HepG2 (cell line): Measurements from ENCODE around the gene PYGO2. TPM values are rescaled to one million over a fixed set of nuclear protein-coding genes. Genes with fewer than 3 reads are reported as not detected.

Experiments
- CCAR2 ChIP-seq: fragments of 200-400 bp; formaldehyde crosslinking; optimal IDR thresholded peaks from 2 replicates; pipeline ENCODE3; 2018; ENCODE audit warnings: low read depth, mild to moderate bottlenecking, low read length, moderate library complexity
- DNMT3B ChIP-seq: conservative IDR thresholded peaks from 2 replicates; pipeline ENCODE4 v1.6.1; 2016; ENCODE audit warnings: missing biosample characterization, control low read depth
- DR1 ChIP-seq: sonication (generic); formaldehyde crosslinking; IDR thresholded peaks from 2 replicates; pipeline ENCODE4 v1.8.0; 2021; ENCODE audit warnings: mild to moderate bottlenecking, missing genetic modification reagents, inconsistent platforms
- GATA4 ChIP-seq: sonication (generic); IDR thresholded peaks from 2 replicates; pipeline ENCODE4 v1.6.1; 2016; ENCODE audit warnings: antibody characterized with exemption, low read depth, borderline replicate concordance
- HMG20B ChIP-seq: conservative IDR thresholded peaks from 2 replicates; pipeline ENCODE4 v1.6.1; 2016; ENCODE audit warnings: missing genetic modification reagents, missing compliant biosample characterization
- HNF4A ChIP-seq: sonication (generic); formaldehyde crosslinking; IDR thresholded peaks from 2 replicates; pipeline ENCODE4 v1.4.0; 2020; ENCODE audit warnings: missing genetic modification reagents
- MIER2 ChIP-seq: IDR thresholded peaks from 2 replicates; pipeline ENCODE4 v1.6.1; 2016; ENCODE audit warnings: missing biosample characterization, missing genetic modification reagents
- NFYC ChIP-seq: IDR thresholded peaks from 2 replicates; pipeline ENCODE4 v1.6.1; 2016; ENCODE audit warnings: missing genetic modification reagents, missing compliant biosample characterization
- ZBTB7A ChIP-seq: sonication (generic); formaldehyde crosslinking; IDR thresholded peaks from 2 replicates; pipeline ENCODE4 v1.8.0; 2022; ENCODE audit warnings: mild to moderate bottlenecking, missing genetic modification reagents
- ZNF431 ChIP-seq: sonication (generic); formaldehyde crosslinking; IDR thresholded peaks from 2 replicates; pipeline ENCODE4 v1.9.0; 2022; ENCODE audit warnings: missing genetic modification reagents, low read depth, mild to moderate bottlenecking, borderline replicate concordance
- ZNF75D ChIP-seq: sonication (generic); formaldehyde crosslinking; IDR thresholded peaks from 2 replicates; pipeline ENCODE4 v1.8.1; 2023; ENCODE audit warnings: missing genetic modification reagents, mild to moderate bottlenecking, borderline replicate concordance
- ZNF761 ChIP-seq: sonication (generic); formaldehyde crosslinking; conservative IDR thresholded peaks from 2 replicates; pipeline ENCODE4 v1.4.0; 2020; ENCODE audit warnings: mild to moderate bottlenecking, missing genetic modification reagents
- polyA plus RNA-seq, 8 experiments: library from polyadenylated mRNA; depleted of rRNA in 3 of 8; stranded (reverse) in 7 of 8; unstranded in 1 of 8; fragments of >200 nt; fragmentation: Illumina TruSeq in 4 of 8; extraction: Trizol in 4 of 8; gene quantifications; 2 replicates each; pipeline versions ENCODE4 v1.2.1 to v1.2.3, GENCODE V29; 2011 to 2016; ENCODE audit warnings: low read depth in 4 of 8, missing spikeins in 1 of 8, mixed read lengths in 1 of 8; ENCODE audit not compliant: insufficient read depth in 1 of 8
- total RNA-seq, 5 experiments: library from RNA; depleted of rRNA; stranded (reverse); fragments of >200 nt; fragmentation: Illumina TruSeq; extraction: Trizol; gene quantifications; 2 replicates each; pipeline ENCODE4 v1.2.3, GENCODE V29; 2016; ENCODE audit warnings: low read depth in 1 of 5
- TF ChIP-seq, protein P1 (sequence below): sonication (generic); formaldehyde crosslinking; IDR thresholded peaks from 2 replicates; pipeline ENCODE4 v1.5.1; 2020; ENCODE audit warnings: missing genetic modification reagents, mild to moderate bottlenecking, borderline replicate concordance
- TF ChIP-seq, protein P2 (sequence below): sonication (generic); formaldehyde crosslinking; IDR thresholded peaks from 2 replicates; pipeline ENCODE4 v1.8.1; 2023; ENCODE audit warnings: mild to moderate bottlenecking, missing genetic modification reagents
- TF ChIP-seq, protein P3 (sequence below): sonication (generic); formaldehyde crosslinking; IDR thresholded peaks from 2 replicates; pipeline ENCODE4 v1.4.0; 2020; ENCODE audit warnings: missing genetic modification reagents
- TF ChIP-seq, protein P4 (sequence below): sonication (generic); formaldehyde crosslinking; IDR thresholded peaks from 2 replicates; pipeline ENCODE4 v1.5.0; 2020; ENCODE audit warnings: mild to moderate bottlenecking, missing genetic modification reagents, borderline replicate concordance
- TF ChIP-seq, protein P5 (sequence below): sonication (generic); formaldehyde crosslinking; IDR thresholded peaks from 2 replicates; pipeline ENCODE4 v1.5.0; 2020; ENCODE audit warnings: mild to moderate bottlenecking, missing genetic modification reagents, borderline replicate concordance

The PYGO2 gene
- total and polyA plus RNA-seq, 2 of the 13 experiments (the other 11 are each of a cell fraction or from before 2014, with no cell fraction given): 20.3 to 21.8 TPM

DNA sequence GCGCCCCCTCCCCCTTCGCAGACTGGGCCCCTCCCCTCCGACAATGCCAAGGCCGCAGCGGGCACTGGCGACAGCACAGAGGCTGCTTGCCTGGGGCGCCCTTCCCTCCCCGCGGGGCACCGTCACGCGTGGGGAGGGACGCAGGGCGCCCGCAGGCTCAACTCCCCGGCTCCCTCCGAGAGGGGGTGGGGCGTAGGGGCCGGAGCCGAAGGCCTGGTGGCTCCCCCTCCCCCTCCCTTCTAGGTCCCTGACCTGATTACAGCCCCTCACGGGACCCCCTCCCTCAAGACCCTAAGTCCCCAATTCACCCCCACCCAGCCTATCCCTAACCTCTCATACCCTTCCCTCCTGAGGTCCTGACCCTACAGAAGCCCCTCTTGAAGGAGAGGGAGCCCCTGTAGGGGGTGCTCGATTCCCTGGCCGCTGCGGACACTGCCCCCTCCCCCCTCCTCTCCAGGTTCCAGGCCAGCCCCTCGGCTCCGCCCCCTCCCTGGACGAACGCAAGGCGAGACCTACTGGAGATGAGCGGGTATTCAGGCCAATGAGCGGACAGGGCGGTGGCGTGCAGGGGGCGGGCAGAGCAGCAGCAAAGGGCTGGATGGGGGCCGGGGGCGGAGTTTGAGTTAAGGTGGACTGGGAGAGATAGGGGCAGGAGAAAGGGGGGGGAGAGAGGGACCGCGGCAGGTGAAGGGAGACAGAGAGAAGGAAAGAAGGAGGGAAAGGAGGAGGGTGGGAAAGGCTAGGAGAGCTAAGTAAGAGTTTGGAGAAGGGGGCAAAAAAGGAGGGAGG is 40.3 kb upstream of the PYGO2 start (continued):
- TF ChIP-seq, protein P1, sequence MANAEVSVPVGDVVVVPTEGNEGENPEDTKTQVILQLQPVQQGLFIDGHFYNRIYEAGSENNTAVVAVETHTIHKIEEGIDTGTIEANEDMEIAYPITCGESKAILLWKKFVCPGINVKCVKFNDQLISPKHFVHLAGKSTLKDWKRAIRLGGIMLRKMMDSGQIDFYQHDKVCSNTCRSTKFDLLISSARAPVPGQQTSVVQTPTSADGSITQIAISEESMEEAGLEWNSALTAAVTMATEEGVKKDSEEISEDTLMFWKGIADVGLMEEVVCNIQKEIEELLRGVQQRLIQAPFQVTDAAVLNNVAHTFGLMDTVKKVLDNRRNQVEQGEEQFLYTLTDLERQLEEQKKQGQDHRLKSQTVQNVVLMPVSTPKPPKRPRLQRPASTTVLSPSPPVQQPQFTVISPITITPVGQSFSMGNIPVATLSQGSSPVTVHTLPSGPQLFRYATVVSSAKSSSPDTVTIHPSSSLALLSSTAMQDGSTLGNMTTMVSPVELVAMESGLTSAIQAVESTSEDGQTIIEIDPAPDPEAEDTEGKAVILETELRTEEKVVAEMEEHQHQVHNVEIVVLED: no peak
- TF ChIP-seq ZBTB7A (CRISPR knock-in tag): no peak
- no peak for TF ChIP-seq HNF4A (CRISPR knock-in tag)
- TF ChIP-seq, protein P2, sequence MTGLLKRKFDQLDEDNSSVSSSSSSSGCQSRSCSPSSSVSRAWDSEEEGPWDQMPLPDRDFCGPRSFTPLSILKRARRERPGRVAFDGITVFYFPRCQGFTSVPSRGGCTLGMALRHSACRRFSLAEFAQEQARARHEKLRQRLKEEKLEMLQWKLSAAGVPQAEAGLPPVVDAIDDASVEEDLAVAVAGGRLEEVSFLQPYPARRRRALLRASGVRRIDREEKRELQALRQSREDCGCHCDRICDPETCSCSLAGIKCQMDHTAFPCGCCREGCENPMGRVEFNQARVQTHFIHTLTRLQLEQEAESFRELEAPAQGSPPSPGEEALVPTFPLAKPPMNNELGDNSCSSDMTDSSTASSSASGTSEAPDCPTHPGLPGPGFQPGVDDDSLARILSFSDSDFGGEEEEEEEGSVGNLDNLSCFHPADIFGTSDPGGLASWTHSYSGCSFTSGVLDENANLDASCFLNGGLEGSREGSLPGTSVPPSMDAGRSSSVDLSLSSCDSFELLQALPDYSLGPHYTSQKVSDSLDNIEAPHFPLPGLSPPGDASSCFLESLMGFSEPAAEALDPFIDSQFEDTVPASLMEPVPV (CRISPR knock-in tag): no peak
- no peak for TF ChIP-seq GATA4
- peak; percentile 89 for TF ChIP-seq NFYC (CRISPR knock-in tag)
- no peak for TF ChIP-seq ZNF431 (CRISPR knock-in tag)
- no peak for TF ChIP-seq DNMT3B
- TF ChIP-seq ZNF75D (CRISPR knock-in tag): no peak
- no peak for TF ChIP-seq HMG20B (CRISPR knock-in tag)
- TF ChIP-seq ZNF761 (CRISPR knock-in tag): no peak
- TF ChIP-seq, protein P3, sequence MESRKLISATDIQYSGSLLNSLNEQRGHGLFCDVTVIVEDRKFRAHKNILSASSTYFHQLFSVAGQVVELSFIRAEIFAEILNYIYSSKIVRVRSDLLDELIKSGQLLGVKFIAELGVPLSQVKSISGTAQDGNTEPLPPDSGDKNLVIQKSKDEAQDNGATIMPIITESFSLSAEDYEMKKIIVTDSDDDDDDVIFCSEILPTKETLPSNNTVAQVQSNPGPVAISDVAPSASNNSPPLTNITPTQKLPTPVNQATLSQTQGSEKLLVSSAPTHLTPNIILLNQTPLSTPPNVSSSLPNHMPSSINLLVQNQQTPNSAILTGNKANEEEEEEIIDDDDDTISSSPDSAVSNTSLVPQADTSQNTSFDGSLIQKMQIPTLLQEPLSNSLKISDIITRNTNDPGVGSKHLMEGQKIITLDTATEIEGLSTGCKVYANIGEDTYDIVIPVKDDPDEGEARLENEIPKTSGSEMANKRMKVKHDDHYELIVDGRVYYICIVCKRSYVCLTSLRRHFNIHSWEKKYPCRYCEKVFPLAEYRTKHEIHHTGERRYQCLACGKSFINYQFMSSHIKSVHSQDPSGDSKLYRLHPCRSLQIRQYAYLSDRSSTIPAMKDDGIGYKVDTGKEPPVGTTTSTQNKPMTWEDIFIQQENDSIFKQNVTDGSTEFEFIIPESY (CRISPR knock-in tag): no peak
- TF ChIP-seq, protein P4, sequence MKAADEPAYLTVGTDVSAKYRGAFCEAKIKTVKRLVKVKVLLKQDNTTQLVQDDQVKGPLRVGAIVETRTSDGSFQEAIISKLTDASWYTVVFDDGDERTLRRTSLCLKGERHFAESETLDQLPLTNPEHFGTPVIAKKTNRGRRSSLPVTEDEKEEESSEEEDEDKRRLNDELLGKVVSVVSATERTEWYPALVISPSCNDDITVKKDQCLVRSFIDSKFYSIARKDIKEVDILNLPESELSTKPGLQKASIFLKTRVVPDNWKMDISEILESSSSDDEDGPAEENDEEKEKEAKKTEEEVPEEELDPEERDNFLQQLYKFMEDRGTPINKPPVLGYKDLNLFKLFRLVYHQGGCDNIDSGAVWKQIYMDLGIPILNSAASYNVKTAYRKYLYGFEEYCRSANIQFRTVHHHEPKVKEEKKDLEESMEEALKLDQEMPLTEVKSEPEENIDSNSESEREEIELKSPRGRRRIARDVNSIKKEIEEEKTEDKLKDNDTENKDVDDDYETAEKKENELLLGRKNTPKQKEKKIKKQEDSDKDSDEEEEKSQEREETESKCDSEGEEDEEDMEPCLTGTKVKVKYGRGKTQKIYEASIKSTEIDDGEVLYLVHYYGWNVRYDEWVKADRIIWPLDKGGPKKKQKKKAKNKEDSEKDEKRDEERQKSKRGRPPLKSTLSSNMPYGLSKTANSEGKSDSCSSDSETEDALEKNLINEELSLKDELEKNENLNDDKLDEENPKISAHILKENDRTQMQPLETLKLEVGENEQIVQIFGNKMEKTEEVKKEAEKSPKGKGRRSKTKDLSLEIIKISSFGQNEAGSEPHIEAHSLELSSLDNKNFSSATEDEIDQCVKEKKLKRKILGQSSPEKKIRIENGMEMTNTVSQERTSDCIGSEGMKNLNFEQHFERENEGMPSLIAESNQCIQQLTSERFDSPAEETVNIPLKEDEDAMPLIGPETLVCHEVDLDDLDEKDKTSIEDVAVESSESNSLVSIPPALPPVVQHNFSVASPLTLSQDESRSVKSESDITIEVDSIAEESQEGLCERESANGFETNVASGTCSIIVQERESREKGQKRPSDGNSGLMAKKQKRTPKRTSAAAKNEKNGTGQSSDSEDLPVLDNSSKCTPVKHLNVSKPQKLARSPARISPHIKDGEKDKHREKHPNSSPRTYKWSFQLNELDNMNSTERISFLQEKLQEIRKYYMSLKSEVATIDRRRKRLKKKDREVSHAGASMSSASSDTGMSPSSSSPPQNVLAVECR (CRISPR knock-in tag): no peak
- TF ChIP-seq, protein P5, sequence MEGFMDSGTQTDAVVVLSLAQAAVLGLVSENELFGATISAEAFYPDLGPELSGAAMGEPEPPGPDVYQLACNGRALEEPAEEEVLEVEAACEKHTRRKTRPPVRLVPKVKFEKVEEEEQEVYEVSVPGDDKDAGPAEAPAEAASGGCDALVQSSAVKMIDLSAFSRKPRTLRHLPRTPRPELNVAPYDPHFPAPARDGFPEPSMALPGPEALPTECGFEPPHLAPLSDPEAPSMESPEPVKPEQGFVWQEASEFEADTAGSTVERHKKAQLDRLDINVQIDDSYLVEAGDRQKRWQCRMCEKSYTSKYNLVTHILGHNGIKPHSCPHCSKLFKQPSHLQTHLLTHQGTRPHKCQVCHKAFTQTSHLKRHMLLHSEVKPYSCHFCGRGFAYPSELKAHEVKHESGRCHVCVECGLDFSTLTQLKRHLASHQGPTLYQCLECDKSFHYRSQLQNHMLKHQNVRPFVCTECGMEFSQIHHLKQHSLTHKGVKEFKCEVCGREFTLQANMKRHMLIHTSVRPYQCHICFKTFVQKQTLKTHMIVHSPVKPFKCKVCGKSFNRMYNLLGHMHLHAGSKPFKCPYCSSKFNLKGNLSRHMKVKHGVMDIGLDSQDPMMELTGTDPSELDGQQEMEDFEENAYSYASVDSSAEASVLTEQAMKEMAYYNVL (CRISPR knock-in tag): peak; percentile 88; the same call in 1 of the 2 replicates
- TF ChIP-seq CCAR2: no peak
- TF ChIP-seq DR1 (CRISPR knock-in tag): peak; percentile 46; the same call in 1 of the 2 replicates
- TF ChIP-seq MIER2 (CRISPR knock-in tag): no peak
